ENCODE measurements around the gene CMSS1.

DNA sequence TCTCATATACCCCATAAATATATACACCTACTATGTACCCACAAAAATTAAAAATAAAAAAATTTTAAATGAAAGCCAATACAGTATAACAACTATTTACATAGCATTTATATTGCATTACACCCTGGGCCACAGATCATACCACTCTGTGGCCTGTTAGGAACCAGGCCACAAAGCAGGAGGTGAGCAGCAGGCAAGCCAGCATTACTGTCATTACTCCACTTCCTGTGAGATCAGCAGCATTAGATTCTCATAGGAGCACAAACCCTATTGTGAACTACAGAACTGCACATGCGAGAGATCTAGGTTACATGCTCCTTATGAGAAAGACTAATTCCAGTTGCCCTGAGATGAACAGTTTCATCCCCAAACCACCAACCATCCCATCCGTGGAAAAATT is 279.2 kb downstream of the CMSS1 start:
- TF ChIP-seq, protein P1, sequence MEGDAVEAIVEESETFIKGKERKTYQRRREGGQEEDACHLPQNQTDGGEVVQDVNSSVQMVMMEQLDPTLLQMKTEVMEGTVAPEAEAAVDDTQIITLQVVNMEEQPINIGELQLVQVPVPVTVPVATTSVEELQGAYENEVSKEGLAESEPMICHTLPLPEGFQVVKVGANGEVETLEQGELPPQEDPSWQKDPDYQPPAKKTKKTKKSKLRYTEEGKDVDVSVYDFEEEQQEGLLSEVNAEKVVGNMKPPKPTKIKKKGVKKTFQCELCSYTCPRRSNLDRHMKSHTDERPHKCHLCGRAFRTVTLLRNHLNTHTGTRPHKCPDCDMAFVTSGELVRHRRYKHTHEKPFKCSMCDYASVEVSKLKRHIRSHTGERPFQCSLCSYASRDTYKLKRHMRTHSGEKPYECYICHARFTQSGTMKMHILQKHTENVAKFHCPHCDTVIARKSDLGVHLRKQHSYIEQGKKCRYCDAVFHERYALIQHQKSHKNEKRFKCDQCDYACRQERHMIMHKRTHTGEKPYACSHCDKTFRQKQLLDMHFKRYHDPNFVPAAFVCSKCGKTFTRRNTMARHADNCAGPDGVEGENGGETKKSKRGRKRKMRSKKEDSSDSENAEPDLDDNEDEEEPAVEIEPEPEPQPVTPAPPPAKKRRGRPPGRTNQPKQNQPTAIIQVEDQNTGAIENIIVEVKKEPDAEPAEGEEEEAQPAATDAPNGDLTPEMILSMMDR (IDR thresholded peaks at IDR 0.05) = no peak
- TF ChIP-seq POLR2A (IDR thresholded peaks at IDR 0.05) = no peak

Measured in adrenal gland (tissue), 5 donors.